Suppressor macrophage treated with lipopolysaccharide for 1 hour (primary cell): ENCODE measurements around the gene TGFBI.

ENCODE experiments used
- DNase-seq, 3 donors: peaks; one replicate each; pipeline ENCODE4 v3.0.0-alpha.2; 2020 to 2022

The TGFBI gene

GRCh38 chr5:136066661-136067271, 38.0 kb downstream of the TGFBI start:
- DNase-seq, result peak in 1 of 3 donors; percentile 26

DNA sequence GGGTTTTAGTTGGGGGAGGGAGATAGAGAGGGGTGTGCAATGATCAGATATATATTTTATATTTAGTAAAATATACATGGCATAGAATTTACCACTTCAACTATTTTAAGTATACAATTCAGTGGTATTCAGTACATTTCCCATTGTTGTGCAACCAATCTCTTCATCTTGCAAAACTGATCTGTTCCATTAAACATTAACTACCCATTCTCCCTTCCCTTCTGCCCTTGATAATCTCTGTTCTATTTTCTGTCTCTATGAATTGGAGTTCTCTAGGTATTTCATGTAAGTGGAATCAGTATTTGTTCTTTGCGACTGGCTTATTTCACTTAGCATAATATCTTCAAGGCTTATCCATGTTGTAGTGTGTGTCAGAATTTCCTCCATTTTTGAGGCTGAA, 38.6 kb downstream of the TGFBI start:
- DNase-seq, result no peak

GRCh38 chr5:136070486-136071285, 41.9 kb downstream of the TGFBI start:
- DNase-seq, result no peak

DNA sequence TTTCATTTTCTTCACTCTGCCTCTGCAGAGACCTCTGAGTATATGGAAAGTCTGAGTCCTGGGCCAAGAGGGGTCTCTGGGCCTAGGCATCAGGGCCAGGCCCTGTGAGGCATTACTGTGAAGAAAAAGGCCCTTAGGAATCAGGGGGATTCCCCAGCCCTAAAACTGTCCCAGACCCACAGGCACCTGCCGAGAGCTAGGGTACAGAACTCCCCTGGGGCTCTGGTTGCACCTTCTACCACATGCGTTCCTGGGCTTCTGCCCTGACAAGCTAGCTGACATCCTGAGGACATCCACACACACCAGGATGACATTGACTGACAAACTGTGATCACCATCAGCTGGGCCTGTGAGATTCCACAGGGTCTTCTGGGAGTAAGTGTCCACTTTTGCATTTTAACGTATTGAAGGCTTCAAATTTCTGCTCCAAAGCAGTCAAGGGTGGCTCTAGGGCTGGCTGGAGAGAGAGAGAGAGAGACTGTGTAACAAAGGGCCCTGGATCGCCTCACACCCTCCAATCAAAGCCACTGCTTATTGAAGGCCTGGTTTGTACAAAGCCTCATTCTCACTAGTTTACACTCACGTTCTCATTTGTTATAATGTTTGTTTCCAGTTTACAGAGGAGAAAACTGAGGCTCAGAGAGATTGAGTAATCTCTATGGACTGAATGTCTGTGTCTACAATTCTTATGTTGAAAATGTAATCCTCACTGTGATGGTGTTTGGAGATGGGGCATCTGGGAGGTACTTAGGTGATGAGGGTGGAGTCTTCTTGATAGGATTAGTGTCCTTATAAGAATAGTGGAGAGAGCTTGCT, 45.1 kb downstream of the TGFBI start:
- no peak for DNase-seq

- no peak for DNase-seq
These were observed 46.7 kb downstream of the TGFBI start for GRCh38 chr5:136075466-136075891.

- no peak for DNase-seq
These were observed 47.3 kb downstream of the TGFBI start for GRCh38 chr5:136076067-136076466.

DNA sequence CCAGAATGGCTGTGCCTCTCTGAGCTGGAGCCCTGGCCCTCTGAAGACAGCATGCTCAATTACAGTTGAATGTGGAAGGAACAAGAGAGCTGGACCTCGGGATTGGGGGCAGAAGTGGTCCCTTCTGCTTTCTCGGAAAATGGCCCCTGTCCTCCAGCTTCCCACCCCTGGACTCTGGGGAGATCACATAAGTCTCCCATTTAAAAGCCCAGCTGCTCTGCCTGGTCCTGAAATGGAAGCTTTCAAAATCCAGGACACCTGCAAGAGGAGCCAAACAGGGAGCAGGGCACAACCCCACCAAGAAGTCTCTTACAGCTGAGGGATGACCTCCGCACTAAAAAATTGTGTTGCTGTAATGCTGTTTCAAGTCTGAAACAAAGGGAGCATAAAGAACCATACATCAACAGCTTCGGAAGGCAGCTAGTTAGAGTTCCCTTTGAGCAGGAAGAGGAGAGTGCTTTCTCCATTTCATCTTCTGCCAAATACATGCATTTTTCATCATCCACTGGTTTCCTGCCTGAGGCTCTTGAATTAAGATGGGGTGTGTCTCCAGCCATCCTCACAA, 48.2 kb downstream of the TGFBI start:
- DNase-seq, result no peak

GRCh38 chr5:136079195-136079985, 50.6 kb downstream of the TGFBI start:
- peak in 1 of 3 donors; percentile 21 for DNase-seq

DNA sequence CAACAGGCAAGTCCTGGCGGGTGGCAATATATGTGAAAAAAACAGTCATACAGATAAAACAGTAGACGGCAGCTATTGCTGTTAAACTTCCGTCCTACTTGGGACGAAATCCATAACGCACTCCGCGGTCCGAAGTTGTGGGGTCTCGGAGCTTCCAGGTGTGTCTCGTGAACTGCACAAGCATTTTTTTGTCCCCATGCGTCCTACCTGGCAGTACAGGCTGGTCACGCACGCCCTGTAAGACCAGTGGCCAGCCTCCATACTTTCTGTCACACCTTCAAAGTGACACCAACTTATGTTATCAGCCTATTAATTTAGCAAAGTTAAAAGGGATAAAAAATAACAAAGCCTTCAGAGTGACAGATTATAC, 51.3 kb downstream of the TGFBI start:
- DNase-seq, result no peak

- DNase-seq, result peak; percentile 85 to 89 (median 86)
These were observed 51.9 kb downstream of the TGFBI start for GRCh38 chr5:136080483-136081216.

DNA sequence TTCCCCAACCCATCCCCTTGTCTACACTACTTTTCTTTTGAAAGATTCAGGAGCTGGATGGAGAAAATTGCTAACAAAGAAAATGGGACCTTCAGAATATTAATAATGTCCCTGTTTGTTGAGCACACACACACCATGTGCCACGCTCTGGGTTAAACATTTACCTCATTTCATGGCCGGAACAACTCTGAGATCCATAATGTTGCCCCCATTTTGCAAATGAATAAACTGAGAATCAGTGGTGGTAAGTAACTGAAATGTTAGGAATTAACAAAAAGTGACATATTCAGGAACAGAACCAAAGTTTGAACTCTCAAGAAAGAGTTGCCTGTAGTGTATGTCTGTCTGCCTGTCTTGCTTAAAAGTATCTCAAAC, 52.4 kb downstream of the TGFBI start:
- DNase-seq, result no peak

DNA sequence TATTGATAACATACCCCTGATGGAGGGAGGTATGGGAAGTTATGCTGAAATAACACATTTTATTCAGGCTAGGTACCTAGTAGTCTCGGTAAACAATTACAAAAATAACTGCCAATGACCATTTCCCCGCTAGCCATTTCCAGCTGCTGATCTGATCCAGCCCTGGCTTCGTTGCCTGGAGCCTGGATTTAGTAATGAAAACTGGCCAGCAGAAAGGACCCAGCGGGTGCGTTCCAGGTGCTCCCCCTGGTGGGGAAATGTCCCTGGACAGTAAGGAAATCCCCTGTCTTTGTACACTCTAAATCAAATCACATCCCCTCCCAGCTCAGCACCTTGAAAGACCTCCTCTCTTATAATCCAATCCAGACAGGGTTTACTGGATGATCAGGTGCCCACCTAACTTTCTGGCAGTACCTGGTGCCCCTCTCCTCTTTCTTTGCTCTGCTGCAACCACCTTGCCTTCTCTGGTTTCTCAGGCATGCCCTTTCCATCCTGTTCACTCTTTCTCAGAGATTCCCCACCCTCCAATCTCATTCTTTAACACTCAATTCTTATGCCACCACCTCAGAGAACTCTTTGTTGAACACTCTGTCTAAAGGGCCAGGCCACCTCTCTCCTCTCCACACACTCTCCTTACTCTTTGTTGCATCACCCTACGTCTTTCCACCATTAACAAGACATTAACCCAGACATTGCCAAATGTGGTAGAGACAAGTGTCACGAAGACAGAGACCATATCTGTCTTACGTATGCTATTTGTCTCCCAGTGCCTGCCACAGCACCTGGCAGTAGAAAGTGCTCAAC, 53.8 kb downstream of the TGFBI start:
- peak; percentile 66 to 90 (median 67) for DNase-seq

DNA sequence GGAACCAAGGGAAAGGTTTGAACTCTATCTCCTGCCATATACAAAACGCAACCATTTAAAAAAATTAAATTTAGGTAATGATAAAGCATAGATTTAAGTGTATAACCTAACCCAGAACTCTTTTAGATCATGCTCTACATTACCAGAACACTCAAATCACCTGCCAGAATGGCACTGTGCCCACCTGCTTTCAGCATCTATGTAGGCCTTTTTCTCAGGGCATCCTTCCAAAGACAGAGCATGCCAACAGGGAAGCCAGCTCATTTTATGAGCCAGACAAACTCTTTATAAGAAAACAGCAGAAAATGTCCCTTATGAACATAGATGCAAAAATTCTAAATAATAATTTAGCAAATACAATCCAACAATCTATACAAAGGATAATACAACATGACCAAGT, 55.9 kb downstream of the TGFBI start:
- DNase-seq, result no peak

GRCh38 chr5:136086783-136087566, 58.2 kb downstream of the TGFBI start:
- no peak for DNase-seq

GRCh38 chr5:136087961-136088871, 59.4 kb downstream of the TGFBI start:
- peak in 2 of 3 donors; percentile 31 to 42 for DNase-seq

DNA sequence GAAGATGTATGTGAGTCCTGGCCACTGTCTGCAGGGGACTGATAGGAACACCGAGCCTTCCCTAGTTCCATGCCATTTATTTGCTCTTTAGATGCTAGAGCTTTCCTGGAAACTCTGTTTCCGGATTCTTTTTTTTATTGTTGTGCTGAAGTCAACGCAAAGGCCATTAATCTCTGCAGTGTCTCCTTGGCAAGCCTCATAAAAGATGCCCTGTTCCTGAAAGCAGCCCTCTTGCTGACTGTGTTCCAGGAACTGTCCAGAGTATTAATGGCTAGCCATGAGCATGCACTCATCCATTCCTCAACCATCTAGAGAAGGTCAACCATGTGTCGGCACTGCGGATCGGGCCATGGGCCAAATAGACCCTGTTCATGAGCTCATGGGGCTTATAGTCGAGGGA, 61.0 kb downstream of the TGFBI start:
- no peak for DNase-seq

- no peak for DNase-seq
These were observed 61.5 kb downstream of the TGFBI start for GRCh38 chr5:136090319-136090718.

DNA sequence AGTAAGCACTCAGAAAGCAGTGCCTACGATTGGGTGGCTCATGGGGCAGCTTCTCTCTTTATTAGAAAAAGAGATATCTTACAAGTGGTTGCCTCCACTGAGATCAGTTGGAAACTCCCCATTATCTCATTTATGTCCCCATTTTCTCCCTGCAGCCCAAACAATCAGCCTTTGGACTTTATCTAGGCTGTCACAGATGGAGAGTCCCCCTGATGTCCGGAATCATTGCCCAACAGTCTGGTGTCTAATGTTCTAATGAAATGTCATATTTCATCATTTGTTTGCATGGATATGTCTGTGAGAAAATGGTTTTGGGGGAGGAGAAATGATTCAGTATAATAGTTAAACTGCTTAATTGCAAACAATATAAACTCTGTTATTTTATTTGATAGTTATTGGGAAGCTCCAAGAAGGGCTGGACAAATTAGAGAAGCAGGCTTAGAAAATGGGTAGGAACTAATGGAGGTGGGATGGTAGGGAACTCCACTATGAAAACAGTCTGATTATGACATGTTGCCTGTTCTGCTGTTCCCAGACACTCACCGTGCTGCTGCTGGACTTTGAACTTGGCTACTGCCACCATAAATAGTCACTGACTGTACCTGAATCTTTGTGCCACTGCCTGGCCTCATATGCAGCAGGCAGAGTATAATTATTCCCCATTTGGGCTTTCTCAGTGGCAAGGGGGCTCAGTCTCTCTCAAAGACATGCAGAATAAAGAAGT, 65.6 kb downstream of the TGFBI start:
- peak; percentile 66 to 83 (median 70) for DNase-seq
